H1 (cell line): ENCODE data around the gene PLPPR4. TPM values are rescaled to one million over a fixed set of nuclear protein-coding genes. Genes with fewer than 3 reads are reported as not detected.

Experiments
- JUN ChIP-seq: IDR thresholded peaks from 2 replicates; pipeline ENCODE4 v1.6.1; 2011; ENCODE audit warnings: low read depth, mild to moderate bottlenecking, improper control_type of control experiment, low read length
- KDM5A ChIP-seq: fragments of 200-600 bp; IDR thresholded peaks from 2 replicates; pipeline ENCODE4 v1.7.1; 2012; ENCODE audit warnings: mild to moderate bottlenecking, low read length, inconsistent platforms, mixed read lengths
- TEAD4 ChIP-seq: IDR thresholded peaks from 2 replicates; pipeline ENCODE4 v1.6.1; 2012; ENCODE audit warnings: low read depth, low read length, inconsistent platforms, mixed read lengths
- ZNF274 ChIP-seq: IDR thresholded peaks from 2 replicates; pipeline ENCODE4 v1.7.0; 2012; ENCODE audit warnings: low read length, borderline replicate concordance; ENCODE audit errors: extremely low read depth
- polyA plus RNA-seq, 7 experiments: library from polyadenylated mRNA; depleted of rRNA in 3 of 7; stranded (reverse) in 5 of 7; unstranded in 2 of 7; fragments of >200 nt in 5 of 7; fragments of 200-250 nt in 2 of 7; gene quantifications; 1 replicate in 5 of 7; 2 replicates in 1 of 7; 4 replicates in 1 of 7; pipeline versions ENCODE4 v1.2.1 to v1.2.3, GENCODE V29; 2011 to 2013; ENCODE audit warnings: missing spikeins in 2 of 7, mixed read lengths in 2 of 7
- total RNA-seq: library from RNA; stranded (reverse); fragmentation: NEBNext Ultra II Directional; extraction: Animal tissue kit (Norgen Biotek cat#: 25700); gene quantifications from 2 replicates; pipeline ENCODE4 v1.2.1, GENCODE V29; 2021

PLPPR4 gene
- total and polyA plus RNA-seq, 2 of the 8 experiments (the other 6 are each of a cell fraction or from before 2014, with no cell fraction given): 0.74 to 2.2 TPM

GRCh38 chr1:99352821-99353220 is 88.5 kb downstream of the PLPPR4 start (continued):
- TF ChIP-seq KDM5A (no peak), JUN (no peak), TEAD4 (no peak), ZNF274 (no peak)
